ENCODE results near the gene ZC3H15. TPM values are rescaled to one million over a fixed set of nuclear protein-coding genes. Genes with fewer than 3 reads are reported as not detected.

Gene ZC3H15
- total and polyA plus RNA-seq, 2 experiments from 2014 or later, result 75.6 to 281 TPM

DNA sequence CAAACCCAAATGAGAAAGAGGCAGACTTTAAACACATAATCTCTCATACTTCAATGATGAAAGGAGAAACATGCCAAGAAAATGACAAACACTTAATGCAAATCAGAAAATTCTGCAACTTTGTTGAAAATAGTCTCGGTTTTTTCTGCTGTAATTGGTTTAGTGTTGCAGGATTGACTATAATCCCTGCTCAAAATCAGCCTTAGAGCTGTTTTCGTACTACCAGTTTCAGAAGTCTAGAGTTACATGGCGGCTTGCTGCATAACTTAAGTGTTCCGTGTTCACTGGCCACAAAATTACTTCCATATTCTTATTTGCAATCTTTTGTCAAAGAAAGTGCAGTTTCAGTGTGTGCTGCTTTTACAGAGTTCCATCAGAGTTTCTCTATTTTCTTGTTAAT is 54.9 kb downstream of the ZC3H15 start:
- H3K4me3 Mint-ChIP-seq, result no peak overlapping the region
- Histone ChIP-seq H3K4me1 (ENCODE audit: insufficient read depth) (peaks cover 26% of the 10 kb centered on the region), H3K4me3 (no peak overlapping the region), H3F3A (replicated peaks; ENCODE audit: low read depth) (no peaks in the 10 kb centered on the region), H3K9me2 (ENCODE audit: insufficient read depth) (no peaks in the 10 kb centered on the region), H3K4me2 (no peak overlapping the region), H3K36me3 (ENCODE audit: insufficient read depth) (no peaks in the 10 kb centered on the region), H2AFZ (no peak overlapping the region; the same call in 1 of the 2 replicates), H4K20me1 (replicated peaks; ENCODE audit: insufficient read depth) (no peaks in the 10 kb centered on the region), H3K79me2 (replicated peaks; ENCODE audit: insufficient read depth) (no peaks in the 10 kb centered on the region), H3K27ac (ENCODE audit: low read depth) (no peak overlapping the region), H3K27me3 (ENCODE audit: insufficient read depth) (no peaks in the 10 kb centered on the region)
- H3K27me3 Mint-ChIP-seq (ENCODE audit: insufficient read depth, low read depth, poor library complexity), result no peaks in the 10 kb centered on the region
- no peak overlapping the region for H3K27ac Mint-ChIP-seq
- DNase-seq (ENCODE audit: low spot score), result no peak
- H3K9me3 Mint-ChIP-seq, result no peaks in the 10 kb centered on the region
- H3K36me3 Mint-ChIP-seq (ENCODE audit: low read depth), result no peaks in the 10 kb centered on the region
- no peak for TF ChIP-seq STAT1 (IDR thresholded peaks at IDR 0.05; ENCODE audit: unreplicated experiment)
- H3K4me1 Mint-ChIP-seq, result peaks cover 18% of the 10 kb centered on the region
- ATAC-seq, result no peak

GRCh38 chr2:186542002-186542401 is 55.9 kb downstream of the ZC3H15 start:
- H3K36me3 ChIP-seq (ENCODE audit: insufficient read depth), result no peaks in the 10 kb centered on the region
- peaks cover 34% of the 10 kb centered on the region for H3K4me1 ChIP-seq (ENCODE audit: insufficient read depth)
- peak; percentile 37 for DNase-seq (ENCODE audit: low spot score)
- TF ChIP-seq ZNF114 (CRISPR knock-in tag; IDR thresholded peaks at IDR 0.05), result no peak
- TF ChIP-seq, protein P1, sequence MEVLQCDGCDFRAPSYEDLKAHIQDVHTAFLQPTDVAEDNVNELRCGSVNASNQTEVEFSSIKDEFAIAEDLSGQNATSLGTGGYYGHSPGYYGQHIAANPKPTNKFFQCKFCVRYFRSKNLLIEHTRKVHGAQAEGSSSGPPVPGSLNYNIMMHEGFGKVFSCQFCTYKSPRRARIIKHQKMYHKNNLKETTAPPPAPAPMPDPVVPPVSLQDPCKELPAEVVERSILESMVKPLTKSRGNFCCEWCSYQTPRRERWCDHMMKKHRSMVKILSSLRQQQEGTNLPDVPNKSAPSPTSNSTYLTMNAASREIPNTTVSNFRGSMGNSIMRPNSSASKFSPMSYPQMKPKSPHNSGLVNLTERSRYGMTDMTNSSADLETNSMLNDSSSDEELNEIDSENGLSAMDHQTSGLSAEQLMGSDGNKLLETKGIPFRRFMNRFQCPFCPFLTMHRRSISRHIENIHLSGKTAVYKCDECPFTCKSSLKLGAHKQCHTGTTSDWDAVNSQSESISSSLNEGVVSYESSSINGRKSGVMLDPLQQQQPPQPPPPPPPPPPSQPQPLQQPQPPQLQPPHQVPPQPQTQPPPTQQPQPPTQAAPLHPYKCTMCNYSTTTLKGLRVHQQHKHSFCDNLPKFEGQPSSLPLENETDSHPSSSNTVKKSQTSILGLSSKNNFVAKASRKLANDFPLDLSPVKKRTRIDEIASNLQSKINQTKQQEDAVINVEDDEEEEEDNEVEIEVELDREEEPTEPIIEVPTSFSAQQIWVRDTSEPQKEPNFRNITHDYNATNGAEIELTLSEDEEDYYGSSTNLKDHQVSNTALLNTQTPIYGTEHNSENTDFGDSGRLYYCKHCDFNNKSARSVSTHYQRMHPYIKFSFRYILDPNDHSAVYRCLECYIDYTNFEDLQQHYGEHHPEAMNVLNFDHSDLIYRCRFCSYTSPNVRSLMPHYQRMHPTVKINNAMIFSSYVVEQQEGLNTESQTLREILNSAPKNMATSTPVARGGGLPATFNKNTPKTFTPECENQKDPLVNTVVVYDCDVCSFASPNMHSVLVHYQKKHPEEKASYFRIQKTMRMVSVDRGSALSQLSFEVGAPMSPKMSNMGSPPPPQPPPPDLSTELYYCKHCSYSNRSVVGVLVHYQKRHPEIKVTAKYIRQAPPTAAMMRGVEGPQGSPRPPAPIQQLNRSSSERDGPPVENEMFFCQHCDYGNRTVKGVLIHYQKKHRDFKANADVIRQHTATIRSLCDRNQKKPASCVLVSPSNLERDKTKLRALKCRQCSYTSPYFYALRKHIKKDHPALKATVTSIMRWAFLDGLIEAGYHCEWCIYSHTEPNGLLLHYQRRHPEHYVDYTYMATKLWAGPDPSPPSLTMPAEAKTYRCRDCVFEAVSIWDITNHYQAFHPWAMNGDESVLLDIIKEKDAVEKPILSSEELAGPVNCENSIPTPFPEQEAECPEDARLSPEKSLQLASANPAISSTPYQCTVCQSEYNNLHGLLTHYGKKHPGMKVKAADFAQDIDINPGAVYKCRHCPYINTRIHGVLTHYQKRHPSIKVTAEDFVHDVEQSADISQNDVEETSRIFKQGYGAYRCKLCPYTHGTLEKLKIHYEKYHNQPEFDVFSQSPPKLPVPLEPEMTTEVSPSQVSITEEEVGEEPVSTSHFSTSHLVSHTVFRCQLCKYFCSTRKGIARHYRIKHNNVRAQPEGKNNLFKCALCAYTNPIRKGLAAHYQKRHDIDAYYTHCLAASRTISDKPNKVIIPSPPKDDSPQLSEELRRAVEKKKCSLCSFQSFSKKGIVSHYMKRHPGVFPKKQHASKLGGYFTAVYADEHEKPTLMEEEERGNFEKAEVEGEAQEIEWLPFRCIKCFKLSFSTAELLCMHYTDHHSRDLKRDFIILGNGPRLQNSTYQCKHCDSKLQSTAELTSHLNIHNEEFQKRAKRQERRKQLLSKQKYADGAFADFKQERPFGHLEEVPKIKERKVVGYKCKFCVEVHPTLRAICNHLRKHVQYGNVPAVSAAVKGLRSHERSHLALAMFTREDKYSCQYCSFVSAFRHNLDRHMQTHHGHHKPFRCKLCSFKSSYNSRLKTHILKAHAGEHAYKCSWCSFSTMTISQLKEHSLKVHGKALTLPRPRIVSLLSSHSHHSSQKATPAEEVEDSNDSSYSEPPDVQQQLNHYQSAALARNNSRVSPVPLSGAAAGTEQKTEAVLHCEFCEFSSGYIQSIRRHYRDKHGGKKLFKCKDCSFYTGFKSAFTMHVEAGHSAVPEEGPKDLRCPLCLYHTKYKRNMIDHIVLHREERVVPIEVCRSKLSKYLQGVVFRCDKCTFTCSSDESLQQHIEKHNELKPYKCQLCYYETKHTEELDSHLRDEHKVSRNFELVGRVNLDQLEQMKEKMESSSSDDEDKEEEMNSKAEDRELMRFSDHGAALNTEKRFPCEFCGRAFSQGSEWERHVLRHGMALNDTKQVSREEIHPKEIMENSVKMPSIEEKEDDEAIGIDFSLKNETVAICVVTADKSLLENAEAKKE (CRISPR knock-in tag; IDR thresholded peaks at IDR 0.05), result 0 out of 2 replicates have a peak, but pooled peaks have one; percentile 19
- no peaks in the 10 kb centered on the region for H3K27me3 Mint-ChIP-seq (ENCODE audit: insufficient read depth, low read depth, poor library complexity)
- peak overlapping the region; percentile 63; the same call in 1 of the 2 replicates for H3K27ac ChIP-seq (ENCODE audit: low read depth)
- no peaks in the 10 kb centered on the region for H3K36me3 Mint-ChIP-seq (ENCODE audit: low read depth)
- peak overlapping the region; percentile 93 for H3K27ac Mint-ChIP-seq
- peak; percentile 52 for ATAC-seq
- H3K79me2 ChIP-seq (replicated peaks; ENCODE audit: insufficient read depth), result no peaks in the 10 kb centered on the region
- H3K27me3 ChIP-seq (ENCODE audit: insufficient read depth), result no peaks in the 10 kb centered on the region
- no peaks in the 10 kb centered on the region for H3F3A ChIP-seq (replicated peaks; ENCODE audit: low read depth)
- H2AFZ ChIP-seq, result peak overlapping the region; percentile 24
- no peak overlapping the region for H3K4me3 ChIP-seq
- no peaks in the 10 kb centered on the region for H3K9me3 Mint-ChIP-seq
- no peaks in the 10 kb centered on the region for H4K20me1 ChIP-seq (replicated peaks; ENCODE audit: insufficient read depth)
- H3K9me2 ChIP-seq (ENCODE audit: insufficient read depth), result no peaks in the 10 kb centered on the region; the same call in 1 of the 2 replicates
- no peak overlapping the region for H3K4me3 Mint-ChIP-seq
- H3K4me2 ChIP-seq, result no peak overlapping the region
- H3K4me1 Mint-ChIP-seq, result peaks cover 18% of the 10 kb centered on the region

Data from GM23338 (cell line).